ENCODE data around the gene STRIP2. TPM values are rescaled to one million over a fixed set of nuclear protein-coding genes. Genes with fewer than 3 reads are reported as not detected.
A peak's percentile ranks its signal among the peaks of the same experiment; 100 is the strongest.

STRIP2 gene
- total RNA-seq, 1 experiment from 2014 or later = 6.5 TPM

DNA sequence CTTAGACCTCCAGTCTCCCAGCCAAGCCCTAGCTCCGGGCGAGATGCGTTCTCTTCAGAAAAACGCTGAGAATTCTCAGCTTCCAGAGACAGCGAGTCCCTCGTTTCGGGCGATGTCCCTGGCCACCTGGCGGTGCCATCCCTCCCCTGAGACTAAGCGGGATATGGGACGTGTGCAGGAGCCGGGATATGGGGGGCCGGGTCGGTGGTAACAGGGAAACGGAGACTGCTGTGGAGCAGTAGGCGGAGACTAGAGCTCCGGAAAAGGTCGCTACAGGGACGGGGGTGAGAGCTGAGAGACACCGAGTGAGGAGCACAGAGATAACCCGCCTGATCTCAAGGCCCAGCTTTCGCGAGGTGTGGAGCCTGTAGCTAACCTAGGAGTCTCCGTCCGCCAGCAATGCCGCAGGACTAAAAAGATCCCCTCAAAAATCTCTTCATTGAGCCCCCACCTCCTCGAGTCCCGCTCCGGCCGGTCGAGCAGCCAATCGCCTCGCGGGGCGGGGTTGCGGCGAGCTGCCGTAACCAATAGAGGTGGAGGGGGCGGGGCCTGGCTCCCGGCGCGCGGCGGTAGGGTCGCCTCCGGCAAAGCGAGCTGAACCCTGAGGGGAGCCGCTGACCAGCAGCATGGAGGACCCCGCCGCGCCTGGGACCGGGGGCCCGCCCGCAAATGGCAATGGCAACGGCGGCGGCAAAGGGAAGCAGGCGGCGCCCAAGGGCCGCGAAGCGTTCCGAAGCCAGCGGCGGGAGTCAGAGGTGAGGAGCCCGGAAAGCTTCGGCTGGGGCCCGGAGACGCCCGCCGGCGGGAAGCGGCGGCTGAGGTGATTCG, at the start of gene STRIP2 (continued):
- TF ChIP-seq, protein P1, sequence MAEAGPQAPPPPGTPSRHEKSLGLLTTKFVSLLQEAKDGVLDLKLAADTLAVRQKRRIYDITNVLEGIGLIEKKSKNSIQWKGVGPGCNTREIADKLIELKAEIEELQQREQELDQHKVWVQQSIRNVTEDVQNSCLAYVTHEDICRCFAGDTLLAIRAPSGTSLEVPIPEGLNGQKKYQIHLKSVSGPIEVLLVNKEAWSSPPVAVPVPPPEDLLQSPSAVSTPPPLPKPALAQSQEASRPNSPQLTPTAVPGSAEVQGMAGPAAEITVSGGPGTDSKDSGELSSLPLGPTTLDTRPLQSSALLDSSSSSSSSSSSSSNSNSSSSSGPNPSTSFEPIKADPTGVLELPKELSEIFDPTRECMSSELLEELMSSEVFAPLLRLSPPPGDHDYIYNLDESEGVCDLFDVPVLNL (CRISPR knock-in tag; IDR thresholded peaks at IDR 0.05; ENCODE audit: borderline replicate concordance, low read depth) = peak; percentile 71; the same call in 1 of the 2 replicates
- TF ChIP-seq ZNF219 (CRISPR knock-in tag; IDR thresholded peaks at IDR 0.05; ENCODE audit: borderline replicate concordance) = no peak
- no peak for TF ChIP-seq SOX15 (CRISPR knock-in tag; IDR thresholded peaks at IDR 0.05)
- TF ChIP-seq, protein P2, sequence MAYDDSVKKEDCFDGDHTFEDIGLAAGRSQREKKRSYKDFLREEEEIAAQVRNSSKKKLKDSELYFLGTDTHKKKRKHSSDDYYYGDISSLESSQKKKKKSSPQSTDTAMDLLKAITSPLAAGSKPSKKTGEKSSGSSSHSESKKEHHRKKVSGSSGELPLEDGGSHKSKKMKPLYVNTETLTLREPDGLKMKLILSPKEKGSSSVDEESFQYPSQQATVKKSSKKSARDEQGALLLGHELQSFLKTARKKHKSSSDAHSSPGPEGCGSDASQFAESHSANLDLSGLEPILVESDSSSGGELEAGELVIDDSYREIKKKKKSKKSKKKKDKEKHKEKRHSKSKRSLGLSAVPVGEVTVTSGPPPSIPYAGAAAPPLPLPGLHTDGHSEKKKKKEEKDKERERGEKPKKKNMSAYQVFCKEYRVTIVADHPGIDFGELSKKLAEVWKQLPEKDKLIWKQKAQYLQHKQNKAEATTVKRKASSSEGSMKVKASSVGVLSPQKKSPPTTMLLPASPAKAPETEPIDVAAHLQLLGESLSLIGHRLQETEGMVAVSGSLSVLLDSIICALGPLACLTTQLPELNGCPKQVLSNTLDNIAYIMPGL (CRISPR knock-in tag; IDR thresholded peaks at IDR 0.05) = no peak; the same call in 1 of the 2 replicates
- TF ChIP-seq, protein P3, sequence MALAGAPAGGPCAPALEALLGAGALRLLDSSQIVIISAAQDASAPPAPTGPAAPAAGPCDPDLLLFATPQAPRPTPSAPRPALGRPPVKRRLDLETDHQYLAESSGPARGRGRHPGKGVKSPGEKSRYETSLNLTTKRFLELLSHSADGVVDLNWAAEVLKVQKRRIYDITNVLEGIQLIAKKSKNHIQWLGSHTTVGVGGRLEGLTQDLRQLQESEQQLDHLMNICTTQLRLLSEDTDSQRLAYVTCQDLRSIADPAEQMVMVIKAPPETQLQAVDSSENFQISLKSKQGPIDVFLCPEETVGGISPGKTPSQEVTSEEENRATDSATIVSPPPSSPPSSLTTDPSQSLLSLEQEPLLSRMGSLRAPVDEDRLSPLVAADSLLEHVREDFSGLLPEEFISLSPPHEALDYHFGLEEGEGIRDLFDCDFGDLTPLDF (CRISPR knock-in tag; IDR thresholded peaks at IDR 0.05) = peak; percentile 78; the same call in 1 of the 2 replicates
- 0 out of 2 replicates have a peak, but pooled peaks have one; percentile 42 for TF ChIP-seq CREB1 (CRISPR knock-in tag; IDR thresholded peaks at IDR 0.05)
- TF ChIP-seq, protein P4, sequence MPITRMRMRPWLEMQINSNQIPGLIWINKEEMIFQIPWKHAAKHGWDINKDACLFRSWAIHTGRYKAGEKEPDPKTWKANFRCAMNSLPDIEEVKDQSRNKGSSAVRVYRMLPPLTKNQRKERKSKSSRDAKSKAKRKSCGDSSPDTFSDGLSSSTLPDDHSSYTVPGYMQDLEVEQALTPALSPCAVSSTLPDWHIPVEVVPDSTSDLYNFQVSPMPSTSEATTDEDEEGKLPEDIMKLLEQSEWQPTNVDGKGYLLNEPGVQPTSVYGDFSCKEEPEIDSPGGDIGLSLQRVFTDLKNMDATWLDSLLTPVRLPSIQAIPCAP (CRISPR knock-in tag; IDR thresholded peaks at IDR 0.05) = no peak
- TF ChIP-seq, protein P5, sequence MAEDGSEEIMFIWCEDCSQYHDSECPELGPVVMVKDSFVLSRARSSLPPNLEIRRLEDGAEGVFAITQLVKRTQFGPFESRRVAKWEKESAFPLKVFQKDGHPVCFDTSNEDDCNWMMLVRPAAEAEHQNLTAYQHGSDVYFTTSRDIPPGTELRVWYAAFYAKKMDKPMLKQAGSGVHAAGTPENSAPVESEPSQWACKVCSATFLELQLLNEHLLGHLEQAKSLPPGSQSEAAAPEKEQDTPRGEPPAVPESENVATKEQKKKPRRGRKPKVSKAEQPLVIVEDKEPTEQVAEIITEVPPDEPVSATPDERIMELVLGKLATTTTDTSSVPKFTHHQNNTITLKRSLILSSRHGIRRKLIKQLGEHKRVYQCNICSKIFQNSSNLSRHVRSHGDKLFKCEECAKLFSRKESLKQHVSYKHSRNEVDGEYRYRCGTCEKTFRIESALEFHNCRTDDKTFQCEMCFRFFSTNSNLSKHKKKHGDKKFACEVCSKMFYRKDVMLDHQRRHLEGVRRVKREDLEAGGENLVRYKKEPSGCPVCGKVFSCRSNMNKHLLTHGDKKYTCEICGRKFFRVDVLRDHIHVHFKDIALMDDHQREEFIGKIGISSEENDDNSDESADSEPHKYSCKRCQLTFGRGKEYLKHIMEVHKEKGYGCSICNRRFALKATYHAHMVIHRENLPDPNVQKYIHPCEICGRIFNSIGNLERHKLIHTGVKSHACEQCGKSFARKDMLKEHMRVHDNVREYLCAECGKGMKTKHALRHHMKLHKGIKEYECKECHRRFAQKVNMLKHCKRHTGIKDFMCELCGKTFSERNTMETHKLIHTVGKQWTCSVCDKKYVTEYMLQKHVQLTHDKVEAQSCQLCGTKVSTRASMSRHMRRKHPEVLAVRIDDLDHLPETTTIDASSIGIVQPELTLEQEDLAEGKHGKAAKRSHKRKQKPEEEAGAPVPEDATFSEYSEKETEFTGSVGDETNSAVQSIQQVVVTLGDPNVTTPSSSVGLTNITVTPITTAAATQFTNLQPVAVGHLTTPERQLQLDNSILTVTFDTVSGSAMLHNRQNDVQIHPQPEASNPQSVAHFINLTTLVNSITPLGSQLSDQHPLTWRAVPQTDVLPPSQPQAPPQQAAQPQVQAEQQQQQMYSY (CRISPR knock-in tag; IDR thresholded peaks at IDR 0.05) = no peak
- 0 out of 2 replicates have a peak, but pooled peaks have one; percentile 60 for TF ChIP-seq FOXK1 (CRISPR knock-in tag; IDR thresholded peaks at IDR 0.05)
- TF ChIP-seq, protein P6, sequence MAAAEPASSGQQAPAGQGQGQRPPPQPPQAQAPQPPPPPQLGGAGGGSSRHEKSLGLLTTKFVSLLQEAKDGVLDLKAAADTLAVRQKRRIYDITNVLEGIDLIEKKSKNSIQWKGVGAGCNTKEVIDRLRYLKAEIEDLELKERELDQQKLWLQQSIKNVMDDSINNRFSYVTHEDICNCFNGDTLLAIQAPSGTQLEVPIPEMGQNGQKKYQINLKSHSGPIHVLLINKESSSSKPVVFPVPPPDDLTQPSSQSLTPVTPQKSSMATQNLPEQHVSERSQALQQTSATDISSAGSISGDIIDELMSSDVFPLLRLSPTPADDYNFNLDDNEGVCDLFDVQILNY (CRISPR knock-in tag; IDR thresholded peaks at IDR 0.05) = peak; percentile 39; the same call in 1 of the 2 replicates
- no peak for TF ChIP-seq SMAD4 (CRISPR knock-in tag; IDR thresholded peaks at IDR 0.05)
- no peak for TF ChIP-seq ZNF121 (CRISPR knock-in tag; IDR thresholded peaks at IDR 0.05)
- TF ChIP-seq, protein P7, sequence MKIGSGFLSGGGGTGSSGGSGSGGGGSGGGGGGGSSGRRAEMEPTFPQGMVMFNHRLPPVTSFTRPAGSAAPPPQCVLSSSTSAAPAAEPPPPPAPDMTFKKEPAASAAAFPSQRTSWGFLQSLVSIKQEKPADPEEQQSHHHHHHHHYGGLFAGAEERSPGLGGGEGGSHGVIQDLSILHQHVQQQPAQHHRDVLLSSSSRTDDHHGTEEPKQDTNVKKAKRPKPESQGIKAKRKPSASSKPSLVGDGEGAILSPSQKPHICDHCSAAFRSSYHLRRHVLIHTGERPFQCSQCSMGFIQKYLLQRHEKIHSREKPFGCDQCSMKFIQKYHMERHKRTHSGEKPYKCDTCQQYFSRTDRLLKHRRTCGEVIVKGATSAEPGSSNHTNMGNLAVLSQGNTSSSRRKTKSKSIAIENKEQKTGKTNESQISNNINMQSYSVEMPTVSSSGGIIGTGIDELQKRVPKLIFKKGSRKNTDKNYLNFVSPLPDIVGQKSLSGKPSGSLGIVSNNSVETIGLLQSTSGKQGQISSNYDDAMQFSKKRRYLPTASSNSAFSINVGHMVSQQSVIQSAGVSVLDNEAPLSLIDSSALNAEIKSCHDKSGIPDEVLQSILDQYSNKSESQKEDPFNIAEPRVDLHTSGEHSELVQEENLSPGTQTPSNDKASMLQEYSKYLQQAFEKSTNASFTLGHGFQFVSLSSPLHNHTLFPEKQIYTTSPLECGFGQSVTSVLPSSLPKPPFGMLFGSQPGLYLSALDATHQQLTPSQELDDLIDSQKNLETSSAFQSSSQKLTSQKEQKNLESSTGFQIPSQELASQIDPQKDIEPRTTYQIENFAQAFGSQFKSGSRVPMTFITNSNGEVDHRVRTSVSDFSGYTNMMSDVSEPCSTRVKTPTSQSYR (CRISPR knock-in tag; IDR thresholded peaks at IDR 0.05) = peak; percentile 78; the same call in 1 of the 2 replicates
- peak; percentile 3; the same call in 1 of the 2 replicates for TF ChIP-seq NFE2L1 (CRISPR knock-in tag; IDR thresholded peaks at IDR 0.05)
- no peak for TF ChIP-seq ZNF317 (CRISPR knock-in tag; IDR thresholded peaks at IDR 0.05; ENCODE audit: borderline replicate concordance, low read depth)
- no peak for TF ChIP-seq ZNF396 (CRISPR knock-in tag; IDR thresholded peaks at IDR 0.05; ENCODE audit: borderline replicate concordance)
- TF ChIP-seq RORB (CRISPR knock-in tag; IDR thresholded peaks at IDR 0.05) = no peak
- TF ChIP-seq PRRX2 (CRISPR knock-in tag; IDR thresholded peaks at IDR 0.05) = 0 out of 2 replicates have a peak, but pooled peaks have one; percentile 32
- TF ChIP-seq ZNF232 (CRISPR knock-in tag; IDR thresholded peaks at IDR 0.05) = peak; percentile 87

Measured in WTC11 (cell line).